GM18858 (cell line): Measurements from ENCODE around the gene DEFB118.
"Not testable (repeated sequence)": the region's sequence is repeated elsewhere in the genome, so short reads cannot be mapped to it uniquely, and the experiment has no call there.

Source experiments
- ATAC-seq: cut with Tn5 transposase; IDR thresholded peaks from one replicate; pipeline ENCODE4 v1.9.1; 2021; ENCODE audit not compliant: unreplicated experiment

Gene DEFB118

DNA sequence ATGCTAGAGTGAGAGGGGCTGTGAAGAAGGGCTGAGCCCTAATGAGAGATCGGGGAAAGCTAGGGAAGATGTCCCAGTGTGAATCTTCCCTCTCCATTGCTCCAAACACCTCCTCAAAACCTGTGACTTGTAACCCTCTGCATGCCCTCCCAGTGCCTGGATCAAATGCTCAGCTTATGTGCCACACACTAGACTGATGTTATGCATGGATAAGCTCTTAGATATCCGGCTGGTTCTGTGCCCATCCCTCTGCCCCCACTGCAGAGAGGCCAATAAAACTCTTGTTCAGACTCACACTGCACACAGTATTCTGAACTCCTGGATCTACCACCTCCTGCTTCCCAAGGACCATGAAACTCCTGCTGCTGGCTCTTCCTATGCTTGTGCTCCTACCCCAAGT, at the start of gene DEFB118:
Gene DEFB118, plus strand, starts transcription at position 301 of the 400 bp plus-strand sequence. Its CDS starts 50 bp downstream, at position 351.
- no peak for ATAC-seq

GRCh38 chr20:31322504-31322903, 45.9 kb upstream of the DEFB118 start:
- no peak for ATAC-seq

DNA sequence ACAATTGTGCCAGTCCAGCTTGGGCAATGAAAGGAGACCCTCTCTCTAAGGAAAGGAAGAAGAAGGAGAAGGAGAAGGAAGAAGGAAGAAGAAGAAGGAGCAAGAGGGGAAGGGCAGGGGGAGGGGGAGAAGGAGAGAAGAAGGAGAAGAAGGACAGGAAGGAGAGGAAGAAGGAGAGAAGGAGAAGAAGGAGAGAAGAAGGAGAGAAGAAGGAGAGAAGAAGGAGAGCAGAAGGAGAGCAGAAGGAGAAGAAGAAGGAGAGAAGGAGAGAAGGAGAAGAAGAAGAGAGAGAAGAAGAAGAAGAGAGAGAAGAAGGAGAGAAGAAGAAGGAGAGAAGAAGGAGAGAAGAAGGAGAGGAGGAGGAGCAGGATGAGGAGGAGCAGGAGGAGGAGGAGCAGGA, 37.5 kb upstream of the DEFB118 start:
- ATAC-seq: no peak

GRCh38 chr20:31341470-31341869, 26.9 kb upstream of the DEFB118 start:
- ATAC-seq: no peak

DNA sequence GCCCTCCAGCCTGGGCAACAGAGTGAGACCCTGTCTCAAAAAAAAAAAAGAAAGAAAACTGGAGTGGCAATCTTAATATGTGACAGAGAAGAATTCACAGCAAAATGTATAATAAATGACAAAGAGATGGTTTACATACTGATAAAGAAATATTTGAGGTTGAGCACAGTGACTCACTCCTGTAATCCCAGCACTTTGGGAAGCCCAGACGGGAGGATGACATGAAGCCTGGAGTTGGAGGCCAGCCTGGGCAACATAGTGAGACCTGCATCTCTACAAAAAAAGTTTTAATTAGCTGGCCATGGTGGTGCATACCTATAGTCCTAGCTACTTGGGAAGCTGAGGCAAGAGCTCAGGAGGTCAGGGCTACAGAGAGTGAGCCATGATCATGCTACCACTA, 12.4 kb upstream of the DEFB118 start:
- ATAC-seq: no peak

GRCh38 chr20:31363295-31363694, 5.1 kb upstream of the DEFB118 start:
- ATAC-seq: no peak

DNA sequence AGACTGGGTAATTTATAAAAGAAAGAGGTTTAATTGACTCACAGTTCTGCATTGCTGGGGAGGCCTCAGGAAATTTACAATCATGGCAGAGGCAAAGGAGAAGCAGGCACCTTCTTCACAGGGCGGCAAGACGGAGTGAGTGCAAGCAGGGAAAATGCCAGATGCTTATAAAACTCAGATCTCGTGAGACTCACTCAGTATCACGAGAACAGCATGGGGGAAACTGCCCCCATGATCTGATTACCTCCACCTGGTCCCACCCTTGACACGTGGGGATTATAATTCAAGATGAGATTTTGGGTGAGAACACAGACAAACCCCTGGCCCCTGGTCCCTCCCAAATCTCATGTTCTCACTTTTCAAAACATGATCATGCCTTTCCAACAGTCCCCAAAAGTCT, 4.1 kb upstream of the DEFB118 start:
- ATAC-seq: not testable (repeated sequence)

GRCh38 chr20:31374346-31374745, 5.9 kb downstream of the DEFB118 start:
- ATAC-seq: no peak

DNA sequence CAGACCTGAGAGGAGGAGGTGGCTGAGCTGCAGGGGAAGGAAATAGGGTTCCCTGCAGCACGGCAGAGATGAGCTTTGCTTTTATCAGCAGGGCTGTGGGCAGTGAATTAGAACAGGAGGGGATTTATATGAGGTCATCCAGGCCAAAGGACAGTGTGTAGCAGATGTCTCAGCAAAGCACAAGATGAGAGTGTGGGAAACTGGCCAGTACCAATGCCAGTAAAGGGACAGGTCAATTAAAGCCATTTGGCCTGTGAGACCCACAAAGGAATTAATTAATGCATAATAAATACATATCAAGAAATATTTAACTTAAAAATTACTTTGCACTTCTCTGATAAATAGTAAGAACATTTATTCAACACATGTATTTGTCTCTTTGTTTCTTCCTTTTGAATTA, 22.1 kb downstream of the DEFB118 start, which contains the start of gene DEFB119:
Gene DEFB119, minus strand, starts transcription at position 101 of the 400 bp plus-strand sequence. CDS start 107 bp downstream, outside the sequence.
- no peak for ATAC-seq

DNA sequence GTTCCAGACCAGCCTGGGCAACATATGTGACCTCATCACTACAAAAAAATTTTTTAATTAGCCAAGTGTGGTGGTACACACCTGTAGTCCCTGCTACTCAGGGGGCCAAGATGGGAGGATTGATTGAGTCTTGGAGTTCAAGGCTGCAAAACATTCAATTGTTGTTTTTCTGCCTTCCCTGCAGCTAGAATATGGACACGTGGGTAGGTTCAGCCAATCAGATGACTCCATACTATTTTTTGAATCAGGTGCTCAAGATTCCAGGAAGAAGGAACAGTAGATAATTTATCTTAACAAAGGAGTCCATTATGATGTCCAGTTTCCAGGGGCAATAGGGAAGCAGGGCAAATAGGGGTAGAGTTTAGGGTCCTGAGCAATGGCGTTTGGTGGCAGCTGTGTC, 24.4 kb downstream of the DEFB118 start:
- no peak for ATAC-seq

DNA sequence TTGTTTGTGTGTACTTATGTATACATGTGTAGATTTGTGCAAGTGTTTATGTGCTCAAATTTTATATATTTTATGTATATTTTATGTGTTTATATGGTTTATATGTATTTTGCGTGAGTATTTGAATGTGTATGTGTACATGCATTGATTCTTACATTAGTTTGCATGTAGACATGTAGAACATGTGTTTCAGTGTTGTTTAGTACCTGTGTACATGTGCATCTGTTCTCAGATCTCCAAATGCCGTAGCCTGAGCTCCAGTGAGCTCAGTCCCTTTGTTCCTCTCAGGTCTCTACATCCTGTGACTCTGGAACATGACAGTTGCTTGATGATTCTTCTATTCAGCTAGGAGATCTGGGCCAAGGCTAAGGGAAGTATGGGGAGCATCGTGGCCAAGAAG, 26.5 kb downstream of the DEFB118 start:
- no peak for ATAC-seq

- ATAC-seq: no peak
Measured at GRCh38 chr20:31403886-31404285, 35.5 kb downstream of the DEFB118 start.

- ATAC-seq: no peak
Measured at GRCh38 chr20:31406115-31406514, 37.7 kb downstream of the DEFB118 start, which contains the start of gene DEFB121. Gene DEFB121 (minus strand): TSS chr20:31406215. CDS start chr20:31406152, 63 bp downstream.

- ATAC-seq: no peak
Measured at GRCh38 chr20:31410011-31410410, 41.6 kb downstream of the DEFB118 start.

DNA sequence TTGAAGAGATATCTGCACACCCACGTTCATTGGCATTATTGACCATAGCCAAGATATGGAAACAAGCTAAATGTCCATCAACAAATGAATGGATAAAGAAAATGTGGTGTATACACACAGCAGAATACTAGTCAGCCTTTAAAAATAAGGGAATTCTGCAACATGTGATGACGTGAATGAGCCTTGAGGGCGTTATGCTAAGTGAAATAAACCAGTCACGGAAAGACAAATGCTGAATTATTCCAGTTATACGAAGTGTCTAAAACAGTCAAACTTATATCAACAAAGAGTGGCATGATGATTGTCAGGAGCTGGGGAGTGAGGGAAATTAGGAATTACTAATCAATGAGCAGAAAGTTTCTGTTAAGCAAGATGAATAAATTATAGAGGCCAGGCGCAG, 46.0 kb downstream of the DEFB118 start:
- no peak for ATAC-seq

DNA sequence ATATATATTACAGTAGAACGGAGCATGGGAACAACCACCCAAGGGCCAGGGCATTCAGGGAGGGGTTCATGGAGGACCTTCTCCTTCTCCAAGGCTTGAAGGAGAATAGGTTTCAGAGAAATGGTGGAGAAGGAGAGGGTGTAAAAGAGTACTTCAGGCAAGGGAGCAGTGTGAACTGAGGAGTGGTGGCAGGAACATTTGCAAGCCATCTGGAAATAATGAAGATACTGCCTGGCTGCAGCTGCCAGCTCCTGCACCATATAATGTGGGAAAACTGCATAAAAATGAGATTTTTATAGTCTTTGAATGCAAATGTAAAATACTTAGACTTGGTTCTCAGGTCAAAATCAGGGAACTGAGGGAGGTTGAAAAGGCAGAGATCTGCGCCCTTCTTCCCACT, 47.3 kb downstream of the DEFB118 start:
- ATAC-seq: no peak

DNA sequence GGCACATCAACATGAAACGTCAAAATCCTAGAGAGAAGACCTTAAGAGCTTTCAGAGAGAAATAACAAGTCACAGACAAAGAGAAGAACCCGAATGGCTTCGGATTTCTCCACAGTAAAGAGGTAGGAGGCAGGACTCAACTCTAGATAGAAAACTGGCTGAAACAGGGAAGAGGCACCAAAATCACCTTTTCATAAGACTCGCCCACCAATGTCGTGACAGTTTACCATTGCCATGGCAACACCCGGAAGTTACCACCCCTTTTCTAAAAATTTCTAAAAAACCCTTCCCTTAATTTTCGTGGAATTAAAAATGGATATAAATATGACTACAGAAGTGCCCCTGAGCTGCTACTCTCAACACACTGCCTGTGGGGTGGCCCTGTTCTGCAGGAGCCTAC, 49.9 kb downstream of the DEFB118 start:
- no peak for ATAC-seq
